Fibroblast of lung (primary cell): Measurements from ENCODE around the gene CAPZB. TPM values are rescaled to one million over a fixed set of nuclear protein-coding genes. Genes with fewer than 3 reads are reported as not detected.
A peak's percentile ranks its signal among the peaks of the same experiment; 100 is the strongest.

Experiments used
- DNase-seq, 2 donors: peaks; one replicate each; pipeline versions ENCODE4 v3.0.0 to v3.0.0-alpha.2; 2010; ENCODE audit warnings: low read depth in 2 of 2
- H2AFZ ChIP-seq: 2 replicates; pipeline ENCODE4 v1.5.1; 2012; ENCODE audit warnings: low read length, control low read depth, inconsistent platforms
- H3K27ac ChIP-seq: 2 replicates; pipeline ENCODE4 v1.5.1; 2011; ENCODE audit warnings: low read length, control low read depth; ENCODE audit not compliant: insufficient read depth
- H3K27me3 ChIP-seq: 2 replicates; pipeline ENCODE4 v1.5.1; 2011; ENCODE audit warnings: mild to moderate bottlenecking, low read length; ENCODE audit not compliant: control insufficient read depth, insufficient read depth
- H3K36me3 ChIP-seq: 2 replicates; pipeline ENCODE4 v1.5.1; 2011; ENCODE audit warnings: low read length; ENCODE audit not compliant: control insufficient read depth, insufficient read depth
- H3K4me1 ChIP-seq: 2 replicates; pipeline ENCODE4 v1.5.1; 2011; ENCODE audit warnings: low read length; ENCODE audit not compliant: control insufficient read depth, insufficient read depth; ENCODE audit errors: extremely low read depth
- H3K4me2 ChIP-seq: 2 replicates; pipeline ENCODE4 v1.5.1; 2011; ENCODE audit warnings: low read length, control low read depth; ENCODE audit not compliant: insufficient read depth; ENCODE audit errors: extremely low read depth
- H3K4me3 ChIP-seq, 4 experiments: fragments of 200-600 bp in 1 of 4; sonication (generic) in 1 of 4; replicated peaks in 1 of 4; 2 replicates each; pipeline ENCODE4 v1.5.1; 2011 to 2016; ENCODE audit warnings: low read length in 4 of 4, low read depth in 3 of 4, mild to moderate bottlenecking in 3 of 4, control low read depth in 2 of 4, inconsistent platforms in 1 of 4, mixed read lengths in 1 of 4; ENCODE audit not compliant: insufficient read depth in 1 of 4; ENCODE audit errors: control extremely low read depth in 1 of 4
- H3K79me2 ChIP-seq: 2 replicates; pipeline ENCODE4 v1.5.1; 2012; ENCODE audit warnings: mild to moderate bottlenecking, low read length, inconsistent platforms; ENCODE audit not compliant: control insufficient read depth, insufficient read depth
- H3K9ac ChIP-seq: 2 replicates; pipeline ENCODE4 v1.5.1; 2011; ENCODE audit warnings: mild to moderate bottlenecking, low read length, control low read depth; ENCODE audit not compliant: insufficient read depth
- H3K9me3 ChIP-seq: 2 replicates; pipeline ENCODE4 v1.5.1; 2012; ENCODE audit warnings: low read depth, low read length; ENCODE audit not compliant: control insufficient read depth, insufficient read depth
- H4K20me1 ChIP-seq: 2 replicates; pipeline ENCODE4 v1.5.1; 2011; ENCODE audit warnings: low read length; ENCODE audit not compliant: control insufficient read depth, insufficient read depth; ENCODE audit errors: extremely low read depth
- EZH2 ChIP-seq: IDR thresholded peaks from 2 replicates; pipeline ENCODE4 v1.5.1; 2012; ENCODE audit warnings: low read length, control low read depth, mild to moderate bottlenecking; ENCODE audit errors: missing control alignments
- polyA plus RNA-seq, 2 donors: library from polyadenylated mRNA; depleted of rRNA in 1 of 2; stranded (reverse) in 1 of 2; unstranded in 1 of 2; fragments of >200 nt; gene quantifications; 2 replicates each; pipeline ENCODE4 v1.2.1, GENCODE V29; 2011 to 2012; ENCODE audit warnings: missing spikeins in 1 of 2
- total RNA-seq: library from RNA; depleted of rRNA; stranded (reverse); fragments of >200 nt; gene quantifications from 2 replicates; pipeline ENCODE4 v1.2.1, GENCODE V29; 2014
- TF ChIP-seq, protein P1 (sequence below), 2 donors: IDR thresholded peaks in 1 of 2; conservative IDR thresholded peaks in 1 of 2; 1 replicate in 1 of 2; 2 replicates in 1 of 2; pipeline ENCODE4 v1.5.1; 2011 to 2012; ENCODE audit warnings: low read length in 2 of 2, control low read depth in 1 of 2, inconsistent platforms in 1 of 2, low read depth in 1 of 2, mild to moderate bottlenecking in 1 of 2

Gene CAPZB
- total and polyA plus RNA-seq, 2 donors (not counting 1 experiment from before 2014, with no cell fraction given), result 104 to 495 TPM

DNA sequence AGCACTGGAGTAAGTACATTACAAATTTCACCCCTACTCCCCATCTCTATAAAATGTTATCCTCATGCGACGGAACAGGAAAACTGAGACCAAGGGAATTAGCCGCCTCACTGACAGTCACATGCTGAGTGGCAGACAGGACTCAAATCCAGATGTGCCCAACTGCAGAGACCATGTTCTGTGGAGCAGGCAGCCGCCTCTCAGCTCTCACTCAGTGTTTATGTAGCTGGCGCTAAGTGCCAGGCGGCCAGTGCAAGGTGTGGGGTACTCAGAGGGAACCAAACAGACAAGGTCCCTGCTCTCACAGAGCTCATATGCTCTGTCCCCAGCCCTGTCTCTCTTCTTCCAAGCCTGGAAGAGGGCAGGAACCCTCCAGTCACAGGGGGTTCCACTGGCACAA, 5.1 kb downstream of the CAPZB start:
- no peak for DNase-seq
- H3K4me2 ChIP-seq, result no peak overlapping the region
- no peak overlapping the region for H3K9ac ChIP-seq
- H3K27ac ChIP-seq, result no peak overlapping the region
- no peak overlapping the region for H2AFZ ChIP-seq
- H3K4me3 ChIP-seq, result peak overlapping the region in 1 of 4 experiments; percentile 15
- no peaks in the 10 kb centered on the region for H3K9me3 ChIP-seq
- TF ChIP-seq, protein P1, sequence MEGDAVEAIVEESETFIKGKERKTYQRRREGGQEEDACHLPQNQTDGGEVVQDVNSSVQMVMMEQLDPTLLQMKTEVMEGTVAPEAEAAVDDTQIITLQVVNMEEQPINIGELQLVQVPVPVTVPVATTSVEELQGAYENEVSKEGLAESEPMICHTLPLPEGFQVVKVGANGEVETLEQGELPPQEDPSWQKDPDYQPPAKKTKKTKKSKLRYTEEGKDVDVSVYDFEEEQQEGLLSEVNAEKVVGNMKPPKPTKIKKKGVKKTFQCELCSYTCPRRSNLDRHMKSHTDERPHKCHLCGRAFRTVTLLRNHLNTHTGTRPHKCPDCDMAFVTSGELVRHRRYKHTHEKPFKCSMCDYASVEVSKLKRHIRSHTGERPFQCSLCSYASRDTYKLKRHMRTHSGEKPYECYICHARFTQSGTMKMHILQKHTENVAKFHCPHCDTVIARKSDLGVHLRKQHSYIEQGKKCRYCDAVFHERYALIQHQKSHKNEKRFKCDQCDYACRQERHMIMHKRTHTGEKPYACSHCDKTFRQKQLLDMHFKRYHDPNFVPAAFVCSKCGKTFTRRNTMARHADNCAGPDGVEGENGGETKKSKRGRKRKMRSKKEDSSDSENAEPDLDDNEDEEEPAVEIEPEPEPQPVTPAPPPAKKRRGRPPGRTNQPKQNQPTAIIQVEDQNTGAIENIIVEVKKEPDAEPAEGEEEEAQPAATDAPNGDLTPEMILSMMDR (conservative IDR thresholded peaks at IDR 0.05 in 1 of 2, IDR thresholded peaks at IDR 0.05 in 1 of 2; ENCODE audit: low read depth in 1 of 2, low read length in 2 of 2), result no peak
- no peak for TF ChIP-seq EZH2
- H3K36me3 ChIP-seq, result peaks cover 5% of the 10 kb centered on the region
- H3K27me3 ChIP-seq, result no peaks in the 10 kb centered on the region
- H3K4me1 ChIP-seq, result peaks cover 31% of the 10 kb centered on the region
- peaks cover 100% of the 10 kb centered on the region for H3K79me2 ChIP-seq
- peaks cover 2% of the 10 kb centered on the region for H4K20me1 ChIP-seq

DNA sequence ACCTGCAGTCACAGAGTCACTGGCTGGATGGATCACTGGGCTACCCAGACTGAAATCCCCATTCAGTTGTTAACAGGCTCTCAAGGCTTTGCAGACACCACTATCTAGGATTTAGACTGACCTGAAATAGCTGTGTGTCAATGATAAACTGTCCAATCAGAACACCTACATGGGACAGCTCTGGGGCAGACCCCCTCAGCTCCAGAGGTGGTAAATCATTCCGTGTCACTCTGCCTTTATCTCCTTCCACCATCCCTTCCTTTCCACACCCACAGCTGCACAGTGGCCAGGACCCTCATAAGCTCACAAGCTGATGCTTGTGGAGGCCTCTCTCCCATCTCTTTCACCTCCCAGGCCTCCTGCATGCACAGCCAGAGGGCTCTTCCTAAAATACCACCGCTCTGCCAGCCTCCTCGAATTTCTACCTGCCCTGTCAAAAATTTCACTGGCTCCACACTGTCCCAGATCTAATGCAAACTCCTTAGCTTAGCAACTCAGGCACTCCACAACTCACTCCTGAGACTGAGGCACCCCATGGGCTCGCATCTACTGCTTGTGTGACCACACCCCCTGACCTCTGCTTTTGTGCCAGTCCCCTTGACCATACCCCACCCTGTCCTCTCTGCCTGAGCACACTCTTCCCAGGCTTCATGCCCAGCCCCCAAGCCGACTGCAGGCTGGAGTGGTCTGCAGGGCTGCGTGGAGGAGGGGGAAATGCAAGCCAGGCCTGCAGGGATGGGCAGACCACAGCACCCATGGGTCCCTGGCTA, 5.8 kb downstream of the CAPZB start:
- H3K4me2 ChIP-seq, result no peak overlapping the region
- H3K36me3 ChIP-seq, result peaks cover 10% of the 10 kb centered on the region
- H3K79me2 ChIP-seq, result peaks cover 100% of the 10 kb centered on the region
- no peak overlapping the region for H2AFZ ChIP-seq
- DNase-seq, result no peak
- H4K20me1 ChIP-seq, result peaks cover 6% of the 10 kb centered on the region
- peaks cover 31% of the 10 kb centered on the region for H3K4me1 ChIP-seq
- no peak overlapping the region for H3K27ac ChIP-seq
- H3K27me3 ChIP-seq, result no peaks in the 10 kb centered on the region
- H3K9me3 ChIP-seq, result no peaks in the 10 kb centered on the region
- TF ChIP-seq, protein P1 (conservative IDR thresholded peaks at IDR 0.05 in 1 of 2, IDR thresholded peaks at IDR 0.05 in 1 of 2; ENCODE audit: low read depth in 1 of 2, low read length in 2 of 2), result no peak
- TF ChIP-seq EZH2, result no peak
- H3K9ac ChIP-seq, result no peak overlapping the region
- no peak overlapping the region for H3K4me3 ChIP-seq

DNA sequence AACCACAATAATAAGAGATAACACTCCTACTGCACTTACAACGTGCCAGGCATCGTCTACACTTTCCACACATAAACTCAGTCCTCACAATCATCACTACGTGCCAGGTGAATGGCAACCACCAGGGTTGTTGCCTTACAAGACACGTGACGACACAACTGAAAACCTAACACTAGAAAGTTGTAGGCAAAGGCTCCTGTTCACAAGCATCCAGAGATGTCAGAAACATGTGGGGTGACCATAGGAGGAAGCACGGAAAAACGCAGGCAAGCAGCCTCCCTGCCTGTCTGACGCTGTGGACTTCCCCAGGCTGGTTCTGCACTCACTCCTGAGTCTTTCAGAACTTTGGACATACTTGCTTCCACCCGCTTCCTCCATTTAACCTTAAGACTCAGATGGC, 7.0 kb downstream of the CAPZB start:
- H3K4me1 ChIP-seq, result peaks cover 28% of the 10 kb centered on the region
- peaks cover 99% of the 10 kb centered on the region for H3K79me2 ChIP-seq
- no peak overlapping the region for H3K27ac ChIP-seq
- H3K27me3 ChIP-seq, result no peaks in the 10 kb centered on the region
- no peak overlapping the region for H3K4me3 ChIP-seq
- no peaks in the 10 kb centered on the region for H3K9me3 ChIP-seq
- H3K4me2 ChIP-seq, result no peak overlapping the region
- DNase-seq, result no peak
- H2AFZ ChIP-seq, result no peak overlapping the region
- TF ChIP-seq EZH2, result no peak
- TF ChIP-seq, protein P1 (conservative IDR thresholded peaks at IDR 0.05 in 1 of 2, IDR thresholded peaks at IDR 0.05 in 1 of 2; ENCODE audit: low read depth in 1 of 2, low read length in 2 of 2), result no peak
- peaks cover 8% of the 10 kb centered on the region for H3K36me3 ChIP-seq
- H4K20me1 ChIP-seq, result peaks cover 8% of the 10 kb centered on the region
- no peak overlapping the region for H3K9ac ChIP-seq
